Liver (tissue), 3 donors: Measurements from ENCODE around the gene RSBN1.
"Not testable (repeated sequence)": the region's sequence is repeated elsewhere in the genome, so short reads cannot be mapped to it uniquely, and the experiment has no call there.

Experiments
- EGR1 ChIP-seq, 2 donors: IDR thresholded peaks; 2 replicates each; pipeline ENCODE4 v1.6.1; 2016 to 2018; ENCODE audit warnings: antibody characterized with exemption in 2 of 2, low read depth in 2 of 2
- HNF4A ChIP-seq, 2 donors: conservative IDR thresholded peaks; 2 replicates each; pipeline ENCODE4 v1.6.1; 2016; ENCODE audit warnings: antibody characterized with exemption in 2 of 2, mild to moderate bottlenecking in 2 of 2
- HNF4G ChIP-seq: IDR thresholded peaks from 2 replicates; pipeline ENCODE4 v1.6.1; 2016; ENCODE audit warnings: antibody characterized with exemption
- JUND ChIP-seq, 2 donors: IDR thresholded peaks; 2 replicates each; pipeline ENCODE4 v1.6.1; 2016; ENCODE audit warnings: antibody characterized with exemption in 2 of 2
- NR2F2 ChIP-seq: IDR thresholded peaks from 2 replicates; pipeline ENCODE4 v1.6.1; 2016; ENCODE audit warnings: antibody characterized with exemption
- RAD21 ChIP-seq, 2 donors: IDR thresholded peaks; 2 replicates each; pipeline ENCODE4 v1.6.1; 2016; ENCODE audit warnings: antibody characterized with exemption in 2 of 2, mild to moderate bottlenecking in 2 of 2
- RXRA ChIP-seq, 2 donors: IDR thresholded peaks; 2 replicates each; pipeline ENCODE4 v1.6.1; 2017 to 2018; ENCODE audit warnings: antibody characterized with exemption in 2 of 2, mild to moderate bottlenecking in 1 of 2
- SP1 ChIP-seq: IDR thresholded peaks from 2 replicates; pipeline ENCODE4 v1.6.1; 2018; ENCODE audit warnings: antibody characterized with exemption, mild to moderate bottlenecking
- TAF1 ChIP-seq: conservative IDR thresholded peaks from 2 replicates; pipeline ENCODE4 v1.6.1; 2016; ENCODE audit warnings: antibody characterized with exemption, mild to moderate bottlenecking
- TF ChIP-seq, protein P1 (sequence below): fragments of 150-350 bp; IDR thresholded peaks from 2 replicates; pipeline ENCODE4 v1.5.1; 2017; ENCODE audit warnings: improper control_type of control experiment, low read depth, low read length; ENCODE audit not compliant: missing input control
- TF ChIP-seq, protein P2 (sequence below): IDR thresholded peaks from 2 replicates; pipeline ENCODE4 v1.6.1; 2016; ENCODE audit warnings: antibody characterized with exemption
- TF ChIP-seq, protein P3 (sequence below): IDR thresholded peaks from 2 replicates; pipeline ENCODE4 v1.6.1; 2016; ENCODE audit warnings: antibody characterized with exemption, mild to moderate bottlenecking
- TF ChIP-seq, protein P4 (sequence below): IDR thresholded peaks from 2 replicates; pipeline ENCODE4 v1.6.1; 2016; ENCODE audit warnings: antibody characterized with exemption
- donor health status: healthy.
- donor health status: healthy.

DNA sequence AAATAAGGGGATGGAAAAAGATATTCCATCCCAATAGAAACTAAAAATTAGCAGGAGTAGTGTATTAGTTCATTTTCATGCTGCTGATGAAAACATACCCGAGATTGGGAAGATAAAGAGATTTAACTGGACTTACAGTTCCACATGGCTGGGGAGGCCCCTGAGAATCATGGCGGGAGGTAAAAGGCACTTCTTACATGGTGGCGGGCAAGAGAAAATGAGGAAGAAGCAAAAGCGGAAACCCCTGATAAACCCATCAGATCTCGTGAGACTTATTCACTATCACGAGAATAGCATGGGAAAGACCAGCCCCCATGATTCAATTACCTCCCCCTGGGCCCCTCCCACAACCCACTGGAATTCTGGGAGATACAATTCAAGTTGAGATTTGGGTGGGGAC lies 94.8 kb downstream of the RSBN1 start:
- TF ChIP-seq, protein P1, sequence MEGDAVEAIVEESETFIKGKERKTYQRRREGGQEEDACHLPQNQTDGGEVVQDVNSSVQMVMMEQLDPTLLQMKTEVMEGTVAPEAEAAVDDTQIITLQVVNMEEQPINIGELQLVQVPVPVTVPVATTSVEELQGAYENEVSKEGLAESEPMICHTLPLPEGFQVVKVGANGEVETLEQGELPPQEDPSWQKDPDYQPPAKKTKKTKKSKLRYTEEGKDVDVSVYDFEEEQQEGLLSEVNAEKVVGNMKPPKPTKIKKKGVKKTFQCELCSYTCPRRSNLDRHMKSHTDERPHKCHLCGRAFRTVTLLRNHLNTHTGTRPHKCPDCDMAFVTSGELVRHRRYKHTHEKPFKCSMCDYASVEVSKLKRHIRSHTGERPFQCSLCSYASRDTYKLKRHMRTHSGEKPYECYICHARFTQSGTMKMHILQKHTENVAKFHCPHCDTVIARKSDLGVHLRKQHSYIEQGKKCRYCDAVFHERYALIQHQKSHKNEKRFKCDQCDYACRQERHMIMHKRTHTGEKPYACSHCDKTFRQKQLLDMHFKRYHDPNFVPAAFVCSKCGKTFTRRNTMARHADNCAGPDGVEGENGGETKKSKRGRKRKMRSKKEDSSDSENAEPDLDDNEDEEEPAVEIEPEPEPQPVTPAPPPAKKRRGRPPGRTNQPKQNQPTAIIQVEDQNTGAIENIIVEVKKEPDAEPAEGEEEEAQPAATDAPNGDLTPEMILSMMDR: not testable (repeated sequence)
- TF ChIP-seq EGR1 (IDR thresholded peaks at IDR 0.05; ENCODE audit: low read depth in 2 of 2); SP1; JUND (IDR thresholded peaks at IDR 0.05); RXRA (IDR thresholded peaks at IDR 0.05); HNF4G; HNF4A (conservative IDR thresholded peaks at IDR 0.05); RAD21 (IDR thresholded peaks at IDR 0.05); TAF1; NR2F2: not testable (repeated sequence)
- TF ChIP-seq, protein P2, sequence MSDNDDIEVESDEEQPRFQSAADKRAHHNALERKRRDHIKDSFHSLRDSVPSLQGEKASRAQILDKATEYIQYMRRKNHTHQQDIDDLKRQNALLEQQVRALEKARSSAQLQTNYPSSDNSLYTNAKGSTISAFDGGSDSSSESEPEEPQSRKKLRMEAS: not testable (repeated sequence)
- TF ChIP-seq, protein P3, sequence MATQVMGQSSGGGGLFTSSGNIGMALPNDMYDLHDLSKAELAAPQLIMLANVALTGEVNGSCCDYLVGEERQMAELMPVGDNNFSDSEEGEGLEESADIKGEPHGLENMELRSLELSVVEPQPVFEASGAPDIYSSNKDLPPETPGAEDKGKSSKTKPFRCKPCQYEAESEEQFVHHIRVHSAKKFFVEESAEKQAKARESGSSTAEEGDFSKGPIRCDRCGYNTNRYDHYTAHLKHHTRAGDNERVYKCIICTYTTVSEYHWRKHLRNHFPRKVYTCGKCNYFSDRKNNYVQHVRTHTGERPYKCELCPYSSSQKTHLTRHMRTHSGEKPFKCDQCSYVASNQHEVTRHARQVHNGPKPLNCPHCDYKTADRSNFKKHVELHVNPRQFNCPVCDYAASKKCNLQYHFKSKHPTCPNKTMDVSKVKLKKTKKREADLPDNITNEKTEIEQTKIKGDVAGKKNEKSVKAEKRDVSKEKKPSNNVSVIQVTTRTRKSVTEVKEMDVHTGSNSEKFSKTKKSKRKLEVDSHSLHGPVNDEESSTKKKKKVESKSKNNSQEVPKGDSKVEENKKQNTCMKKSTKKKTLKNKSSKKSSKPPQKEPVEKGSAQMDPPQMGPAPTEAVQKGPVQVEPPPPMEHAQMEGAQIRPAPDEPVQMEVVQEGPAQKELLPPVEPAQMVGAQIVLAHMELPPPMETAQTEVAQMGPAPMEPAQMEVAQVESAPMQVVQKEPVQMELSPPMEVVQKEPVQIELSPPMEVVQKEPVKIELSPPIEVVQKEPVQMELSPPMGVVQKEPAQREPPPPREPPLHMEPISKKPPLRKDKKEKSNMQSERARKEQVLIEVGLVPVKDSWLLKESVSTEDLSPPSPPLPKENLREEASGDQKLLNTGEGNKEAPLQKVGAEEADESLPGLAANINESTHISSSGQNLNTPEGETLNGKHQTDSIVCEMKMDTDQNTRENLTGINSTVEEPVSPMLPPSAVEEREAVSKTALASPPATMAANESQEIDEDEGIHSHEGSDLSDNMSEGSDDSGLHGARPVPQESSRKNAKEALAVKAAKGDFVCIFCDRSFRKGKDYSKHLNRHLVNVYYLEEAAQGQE: not testable (repeated sequence)
- TF ChIP-seq, protein P4, sequence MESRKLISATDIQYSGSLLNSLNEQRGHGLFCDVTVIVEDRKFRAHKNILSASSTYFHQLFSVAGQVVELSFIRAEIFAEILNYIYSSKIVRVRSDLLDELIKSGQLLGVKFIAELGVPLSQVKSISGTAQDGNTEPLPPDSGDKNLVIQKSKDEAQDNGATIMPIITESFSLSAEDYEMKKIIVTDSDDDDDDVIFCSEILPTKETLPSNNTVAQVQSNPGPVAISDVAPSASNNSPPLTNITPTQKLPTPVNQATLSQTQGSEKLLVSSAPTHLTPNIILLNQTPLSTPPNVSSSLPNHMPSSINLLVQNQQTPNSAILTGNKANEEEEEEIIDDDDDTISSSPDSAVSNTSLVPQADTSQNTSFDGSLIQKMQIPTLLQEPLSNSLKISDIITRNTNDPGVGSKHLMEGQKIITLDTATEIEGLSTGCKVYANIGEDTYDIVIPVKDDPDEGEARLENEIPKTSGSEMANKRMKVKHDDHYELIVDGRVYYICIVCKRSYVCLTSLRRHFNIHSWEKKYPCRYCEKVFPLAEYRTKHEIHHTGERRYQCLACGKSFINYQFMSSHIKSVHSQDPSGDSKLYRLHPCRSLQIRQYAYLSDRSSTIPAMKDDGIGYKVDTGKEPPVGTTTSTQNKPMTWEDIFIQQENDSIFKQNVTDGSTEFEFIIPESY: not testable (repeated sequence)
